Body of pancreas (tissue), 4 donors: ENCODE results near the gene EWSR1.

Source experiments
- CTCF ChIP-seq, 7 experiments: fragments of 450-650 bp in 4 of 7; fragments of 200-600 bp in 3 of 7; sonication (generic) in 3 of 7; IDR thresholded peaks; one replicate each; pipeline ENCODE4 v1.5.1; 2016 to 2019; ENCODE audit warnings: antibody characterized with exemption in 7 of 7
- POLR2A ChIP-seq, 3 donors: fragments of 450-650 bp; IDR thresholded peaks; one replicate each; pipeline ENCODE4 v1.6.1; 2016; ENCODE audit warnings: antibody characterized with exemption in 3 of 3, mild to moderate bottlenecking in 2 of 3

GRCh38 chr22:29300807-29301601 is 32.9 kb downstream of the EWSR1 start:
- no peak for TF ChIP-seq CTCF (IDR thresholded peaks at IDR 0.05)
- no peak for TF ChIP-seq POLR2A (IDR thresholded peaks at IDR 0.05)
